DOHH2 (cell line): ENCODE measurements around the gene PLA2G4B.

Experiments
- H3F3A ChIP-seq: fragments of 200-600 bp; sonication (generic), shearing (Covaris generic); 2 replicates; pipeline ENCODE4 v1.6.0; 2016; ENCODE audit warnings: antibody characterized with exemption, mild to moderate bottlenecking; ENCODE audit not compliant: control insufficient read depth, insufficient read depth
- H3K27ac ChIP-seq: fragments of 200-600 bp; sonication (generic); 2 replicates; pipeline ENCODE4 v1.5.1; 2014; ENCODE audit warnings: low read depth, mild to moderate bottlenecking, low read length, moderate library complexity
- H3K27me3 ChIP-seq: fragments of 200-600 bp; sonication (generic); 2 replicates; pipeline ENCODE4 v1.6.1; 2014; ENCODE audit warnings: mild to moderate bottlenecking, low read length, mixed read lengths; ENCODE audit not compliant: control insufficient read depth
- H3K36me3 ChIP-seq: fragments of 200-600 bp; sonication (generic); 2 replicates; pipeline ENCODE4 v1.6.1; 2014; ENCODE audit warnings: mild to moderate bottlenecking, low read length, moderate library complexity, mixed read lengths; ENCODE audit not compliant: control insufficient read depth
- H3K4me1 ChIP-seq: fragments of 200-600 bp; sonication (generic); 2 replicates; pipeline ENCODE4 v1.6.1; 2014; ENCODE audit warnings: mild to moderate bottlenecking, low read length, mixed read lengths; ENCODE audit not compliant: control insufficient read depth
- H3K4me2 ChIP-seq: fragments of 200-600 bp; sonication (generic); 2 replicates; pipeline ENCODE4 v1.6.0; 2014; ENCODE audit warnings: mild to moderate bottlenecking, low read length, moderate library complexity
- H3K4me3 ChIP-seq: fragments of 200-600 bp; sonication (generic); 2 replicates; pipeline ENCODE4 v1.5.1; 2014; ENCODE audit warnings: mild to moderate bottlenecking, low read length, mixed read lengths
- H3K79me2 ChIP-seq: fragments of 200-600 bp; sonication (generic); 2 replicates; pipeline ENCODE4 v1.6.1; 2014; ENCODE audit warnings: mild to moderate bottlenecking, low read length, mixed read lengths; ENCODE audit not compliant: control insufficient read depth
- H3K9me2 ChIP-seq: fragments of 200-600 bp; sonication (generic); replicated peaks from 2 replicates; pipeline ENCODE4 v1.6.1; 2014; ENCODE audit warnings: mild to moderate bottlenecking, low read length, mixed read lengths; ENCODE audit not compliant: control insufficient read depth
- H3K9me3 ChIP-seq: fragments of 200-600 bp; sonication (generic); 2 replicates; pipeline ENCODE4 v1.6.1; 2014; ENCODE audit warnings: antibody characterized with exemption, low read length, mixed read lengths; ENCODE audit not compliant: control insufficient read depth, insufficient read depth
- H4K20me1 ChIP-seq: fragments of 200-600 bp; sonication (generic); 2 replicates; pipeline ENCODE4 v1.6.0; 2014; ENCODE audit warnings: low read depth, mild to moderate bottlenecking, antibody characterized with exemption, low read length, moderate library complexity; ENCODE audit not compliant: control insufficient read depth, insufficient read depth
- CTCF ChIP-seq: fragments of 200-600 bp; sonication (generic); IDR thresholded peaks from one replicate; pipeline ENCODE4 v1.5.1; 2014; ENCODE audit warnings: antibody characterized with exemption, mild to moderate bottlenecking, low read depth, low read length; ENCODE audit not compliant: poor library complexity, severe bottlenecking
- EZH2phosphoT487 ChIP-seq: fragments of 200-600 bp; sonication (generic); IDR thresholded peaks from 2 replicates; pipeline ENCODE4 v1.6.1; 2017; ENCODE audit warnings: borderline replicate concordance, mild to moderate bottlenecking, antibody characterized with exemption, low read length, moderate library complexity, mixed read lengths

Gene PLA2G4B

GRCh38 chr15:41866872-41867579 is 28.4 kb downstream of the PLA2G4B start:
- no peaks in the 10 kb centered on the region for H3K36me3 ChIP-seq
- H3K4me3 ChIP-seq, result no peak overlapping the region
- no peak overlapping the region for H3K4me2 ChIP-seq

GRCh38 chr15:41868321-41868720 is 29.7 kb downstream of the PLA2G4B start:
- no peak for TF ChIP-seq EZH2phosphoT487
- TF ChIP-seq CTCF, result no peak
- Histone ChIP-seq H3K27ac (no peak overlapping the region), H3K79me2 (no peaks in the 10 kb centered on the region), H4K20me1 (no peaks in the 10 kb centered on the region), H3K4me1 (no peaks in the 10 kb centered on the region), H3K4me3 (no peak overlapping the region), H3K27me3 (peaks cover 3% of the 10 kb centered on the region; the same call in 1 of the 2 replicates), H3K9me3 (no peaks in the 10 kb centered on the region), H3K4me2 (no peak overlapping the region), H3K9me2 (no peaks in the 10 kb centered on the region), H3F3A (no peaks in the 10 kb centered on the region), H3K36me3 (no peaks in the 10 kb centered on the region)

More at GRCh38 chr15:41866872-41867579, 28.4 kb downstream of the PLA2G4B start:
- H3K79me2 ChIP-seq, result no peaks in the 10 kb centered on the region
- no peaks in the 10 kb centered on the region for H3F3A ChIP-seq
- TF ChIP-seq CTCF (no peak), EZH2phosphoT487 (no peak)
- no peaks in the 10 kb centered on the region for H3K9me3 ChIP-seq
- H4K20me1 ChIP-seq, result no peaks in the 10 kb centered on the region
- no peak overlapping the region for H3K27ac ChIP-seq
- no peaks in the 10 kb centered on the region for H3K4me1 ChIP-seq
- H3K9me2 ChIP-seq, result no peaks in the 10 kb centered on the region
- H3K27me3 ChIP-seq, result no peaks in the 10 kb centered on the region

GRCh38 chr15:41869770-41870688 is 31.4 kb downstream of the PLA2G4B start:
- no peak overlapping the region for H3K27ac ChIP-seq
- no peaks in the 10 kb centered on the region for H4K20me1 ChIP-seq
- no peaks in the 10 kb centered on the region for H3K79me2 ChIP-seq
- H3K4me1 ChIP-seq, result no peaks in the 10 kb centered on the region; the same call in 1 of the 2 replicates
- no peaks in the 10 kb centered on the region for H3F3A ChIP-seq
- H3K36me3 ChIP-seq, result no peaks in the 10 kb centered on the region
- H3K9me2 ChIP-seq, result no peaks in the 10 kb centered on the region
- peaks cover 3% of the 10 kb centered on the region; the same call in 1 of the 2 replicates for H3K27me3 ChIP-seq
- no peak overlapping the region for H3K4me2 ChIP-seq
- H3K9me3 ChIP-seq, result no peaks in the 10 kb centered on the region
- H3K4me3 ChIP-seq, result no peak overlapping the region
- TF ChIP-seq CTCF (no peak), EZH2phosphoT487 (no peak)
